Kidney (tissue), 14 donors: ENCODE data around the gene DIRAS1. TPM values are rescaled to one million over a fixed set of nuclear protein-coding genes. Genes with fewer than 3 reads are reported as not detected.

ENCODE experiments used
- DNase-seq, 5 donors: peaks; one replicate each; pipeline ENCODE4 v3.0.0-alpha.2; 2013 to 2020
- FAIRE-seq: peaks from 2 replicates; lab custom pipeline; 2012; peaks lifted over from hg19 to GRCh38; lab: Jason Lieb, UNC
- H3K27ac ChIP-seq, 2 donors: one replicate each; pipeline ENCODE4 v1.7.0; 2013; ENCODE audit warnings: low read depth in 2 of 2, low read length in 2 of 2, inconsistent platforms in 1 of 2
- H3K27me3 ChIP-seq: one replicate; pipeline ENCODE4 v1.7.1; 2013; ENCODE audit warnings: low read length, inconsistent platforms; ENCODE audit not compliant: control insufficient read depth, insufficient read depth
- H3K36me3 ChIP-seq, 3 donors: one replicate each; pipeline versions ENCODE4 v1.7.0 to v1.7.1; 2013; ENCODE audit warnings: low read length in 3 of 3, control low read depth in 1 of 3, inconsistent platforms in 1 of 3; ENCODE audit not compliant: insufficient read depth in 3 of 3, control insufficient read depth in 2 of 3
- H3K4me1 ChIP-seq, 3 donors: one replicate each; pipeline versions ENCODE4 v1.7.0 to v1.7.1; 2013; ENCODE audit warnings: low read length in 3 of 3, inconsistent platforms in 1 of 3, low read depth in 1 of 3; ENCODE audit not compliant: control insufficient read depth in 2 of 3, insufficient read depth in 2 of 3
- H3K4me3 ChIP-seq, 3 donors: one replicate each; pipeline versions ENCODE4 v1.7.0 to v1.8.1; 2013; ENCODE audit warnings: low read length in 3 of 3, control low read depth in 1 of 3, inconsistent platforms in 1 of 3
- H3K9ac ChIP-seq, 3 donors: one replicate each; pipeline versions ENCODE4 v1.7.0 to v1.7.1; 2013; ENCODE audit warnings: low read length in 3 of 3, control low read depth in 1 of 3, inconsistent platforms in 1 of 3
- H3K9me3 ChIP-seq, 3 donors: one replicate each; pipeline versions ENCODE4 v1.7.0 to v1.7.1; 2013; ENCODE audit warnings: low read length in 3 of 3, control low read depth in 1 of 3, inconsistent platforms in 1 of 3; ENCODE audit not compliant: control insufficient read depth in 2 of 3, insufficient read depth in 1 of 3
- CTCF ChIP-seq: IDR thresholded peaks from 3 replicates; pipeline ENCODE4 v1.5.1; 2012; ENCODE audit warnings: mild to moderate bottlenecking, moderate library complexity, borderline replicate concordance; ENCODE audit not compliant: insufficient read depth; ENCODE audit errors: extremely low read depth
- intact Hi-C: fragments of 100-400 bp; cut with DNase I; formaldehyde crosslinking; loops from one replicate; pipeline ENCODE4 v1.11.1; 2022
- polyA plus RNA-seq: library from polyadenylated mRNA; stranded (reverse); fragments of 350-450 nt; fragmentation: Illumina TruSeq; extraction: RNeasy Lipid Tissue Mini Kit (QIAGEN cat#74804); gene quantifications from one replicate; pipeline ENCODE4 v1.2.3, GENCODE V29; 2014; ENCODE audit warnings: low read depth, low replicate concordance; ENCODE audit not compliant: insufficient read depth
- total RNA-seq: library from RNA; stranded (reverse); fragmentation: NEBNext Ultra II Directional; extraction: Animal tissue kit (Norgen Biotek cat#: 25700); gene quantifications from one replicate; pipeline ENCODE4 v1.2.1, GENCODE V29; 2021
- donor health status: control.
- donor health status: control.
- donor health status: control.
- donor health status: control.
- donor health status: control.
- donor health status: DM: yes; HTN: yes; CAD: no.
- donor health status: Normal renal cell carcinoma (clear cell type).

The DIRAS1 gene
- total and polyA plus RNA-seq, 2 donors from 2014 or later = 2.3 to 7.6 TPM

DNA sequence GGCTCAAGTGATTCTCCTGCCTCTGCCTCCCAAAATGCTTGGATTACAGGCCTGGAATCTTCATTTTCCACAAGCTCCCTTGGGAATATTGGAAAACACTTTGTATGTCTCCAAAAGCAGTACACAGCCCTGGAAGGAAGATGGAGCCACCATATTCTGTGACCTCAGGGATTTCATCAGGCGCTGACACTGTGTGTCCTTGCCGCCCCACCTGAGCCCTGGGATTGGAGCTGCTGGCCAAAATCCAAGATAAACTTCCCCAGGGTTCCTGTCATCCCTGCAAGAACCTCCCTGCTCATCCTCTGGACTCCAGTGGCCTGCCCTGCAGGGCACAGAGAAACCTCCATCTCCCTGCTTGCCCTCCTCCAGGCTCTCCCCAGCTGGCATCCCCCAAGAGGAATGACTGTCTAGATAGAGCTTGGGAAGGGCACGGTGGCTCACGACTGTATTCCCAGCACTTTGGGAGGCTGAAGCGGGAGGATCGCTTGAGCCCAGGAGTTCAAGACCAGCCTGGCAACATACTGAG is 17.4 kb downstream of the DIRAS1 start:
- H3K27me3 ChIP-seq = peaks cover 6% of the 10 kb centered on the region
- H3K9me3 ChIP-seq = no peaks in the 10 kb centered on the region
- no peaks in the 10 kb centered on the region for H3K36me3 ChIP-seq
- H3K4me1 ChIP-seq = peaks cover 0 to 8% (median 3%) of the 10 kb centered on the region in 3 donors
- FAIRE-seq (no peak), DNase-seq (no peak)
- TF ChIP-seq CTCF = no peak
- intact Hi-C loops = no loop called here
- no peak overlapping the region for H3K27ac ChIP-seq
- no peak overlapping the region for H3K9ac ChIP-seq
- H3K4me3 ChIP-seq = no peak overlapping the region

- Histone ChIP-seq H3K27ac (no peak overlapping the region), H3K36me3 (no peaks in the 10 kb centered on the region), H3K4me3 (peak overlapping the region; percentile 2 to 56 (median 28)), H3K9ac (peak overlapping the region in 1 of 3 donors; percentile 32), H3K4me1 (peaks cover 0 to 8% (median 3%) of the 10 kb centered on the region in 3 donors), H3K27me3 (peaks cover 6% of the 10 kb centered on the region), H3K9me3 (no peaks in the 10 kb centered on the region)
- no peak for TF ChIP-seq CTCF
- FAIRE-seq (no peak), DNase-seq (no peak)
- intact Hi-C loops = no loop called here
These were observed 18.1 kb downstream of the DIRAS1 start for GRCh38 chr19:2703077-2703437.

DNA sequence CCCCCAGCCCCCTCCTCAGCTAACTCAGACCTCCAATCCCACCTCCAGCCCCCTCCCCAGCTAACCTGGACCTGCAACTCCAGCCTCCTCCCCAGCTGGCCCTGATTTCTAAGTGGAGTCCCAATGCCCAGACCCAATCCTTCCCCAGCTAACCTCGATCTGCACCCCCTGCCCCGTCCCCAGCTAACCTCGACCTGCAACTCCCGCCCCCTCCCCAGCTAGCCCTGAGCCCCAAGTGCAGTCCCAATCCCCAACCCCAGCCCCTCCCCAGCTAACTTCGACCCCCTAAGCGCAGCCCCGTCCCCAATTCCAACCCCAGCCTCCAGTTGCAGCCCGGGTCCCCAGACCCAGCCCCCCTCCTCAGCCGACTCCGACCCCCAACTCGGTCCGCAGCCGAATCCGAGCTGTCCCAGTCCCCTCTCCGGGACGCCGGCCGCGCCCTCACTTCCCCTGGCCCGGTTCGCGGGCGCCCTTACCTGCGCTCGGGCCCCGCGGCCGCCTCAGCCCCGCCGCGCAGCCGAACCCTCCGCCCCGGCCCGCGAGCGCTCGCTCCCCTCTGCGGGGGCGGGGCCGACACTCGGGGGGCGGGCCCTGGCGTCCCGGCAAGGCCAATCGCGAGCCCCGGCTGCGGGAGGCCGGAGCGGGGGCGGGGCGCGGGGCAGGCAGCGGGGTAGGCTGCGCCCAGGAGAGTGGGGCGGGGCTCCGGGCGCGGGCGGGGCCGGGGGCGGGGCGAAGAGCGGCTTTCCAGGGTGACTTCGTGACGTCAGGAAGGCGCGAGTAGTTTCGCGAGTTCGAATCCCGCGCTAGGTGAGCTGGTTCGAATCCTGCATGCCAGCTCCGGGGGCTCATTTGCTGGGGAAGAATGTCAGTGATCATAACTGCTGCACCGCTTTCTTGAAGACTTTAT is 18.7 kb downstream of the DIRAS1 start, which contains the start of gene GNG7:
TSS of gene GNG7 (minus strand) at position 525 of the 907 bp plus-strand sequence. CDS start 182,006 bp downstream, outside the sequence.
- intact Hi-C loops = no loop called here
- no peaks in the 10 kb centered on the region for H3K9me3 ChIP-seq
- H3K4me1 ChIP-seq = peaks cover 0 to 8% (median 3%) of the 10 kb centered on the region in 3 donors
- H3K36me3 ChIP-seq = no peaks in the 10 kb centered on the region
- DNase-seq = peak; percentile 95 to 98 (median 97)
- H3K27ac ChIP-seq = no peak within 1 kb of the TSS
- H3K27me3 ChIP-seq = peaks cover 6% of the 10 kb centered on the region
- TF ChIP-seq CTCF = no peak
- peak within 1 kb of the TSS; percentile 28 to 56 (median 44) for H3K4me3 ChIP-seq
- no peak for FAIRE-seq
- H3K9ac ChIP-seq = peak within 1 kb of the TSS in 2 of 3 donors; percentile 32 to 65
